Small intestine (tissue), 7 donors: ENCODE results near the gene TIGD3. TPM values are rescaled to one million over a fixed set of nuclear protein-coding genes. Genes with fewer than 3 reads are reported as not detected.

Experiments
- DNase-seq, 2 donors: peaks; one replicate each; pipeline versions ENCODE4 v3.0.0 to v3.0.0-alpha.2; 2013
- FAIRE-seq: peaks from 2 replicates; lab custom pipeline; 2012; peaks lifted over from hg19 to GRCh38; lab: Jason Lieb, UNC
- H3K27ac ChIP-seq, 3 donors: one replicate each; pipeline ENCODE4 v1.5.1; 2013; ENCODE audit warnings: low read length in 2 of 3, mild to moderate bottlenecking in 2 of 3, control low read depth in 1 of 3, inconsistent platforms in 1 of 3, low read depth in 1 of 3, moderate library complexity in 1 of 3
- H3K27me3 ChIP-seq, 3 donors: one replicate each; pipeline ENCODE4 v1.6.1; 2013; ENCODE audit warnings: low read length in 3 of 3, inconsistent platforms in 1 of 3; ENCODE audit not compliant: control insufficient read depth in 3 of 3, insufficient read depth in 3 of 3
- H3K36me3 ChIP-seq, 3 donors: one replicate each; pipeline ENCODE4 v1.6.1; 2013; ENCODE audit warnings: low read length in 3 of 3, inconsistent platforms in 1 of 3, low read depth in 1 of 3, mild to moderate bottlenecking in 1 of 3, moderate library complexity in 1 of 3; ENCODE audit not compliant: control insufficient read depth in 3 of 3, insufficient read depth in 2 of 3
- H3K4me1 ChIP-seq, 3 donors: one replicate each; pipeline ENCODE4 v1.6.1; 2013; ENCODE audit warnings: low read length in 2 of 3, inconsistent platforms in 1 of 3, low read depth in 1 of 3, mild to moderate bottlenecking in 1 of 3, moderate library complexity in 1 of 3; ENCODE audit not compliant: control insufficient read depth in 3 of 3, insufficient read depth in 2 of 3
- H3K4me3 ChIP-seq, 3 donors: one replicate each; pipeline ENCODE4 v1.5.1; 2013; ENCODE audit warnings: low read length in 3 of 3, control low read depth in 1 of 3, inconsistent platforms in 1 of 3, low read depth in 1 of 3, mild to moderate bottlenecking in 1 of 3, moderate library complexity in 1 of 3
- H3K9me3 ChIP-seq, 2 donors: one replicate each; pipeline ENCODE4 v1.6.1; 2013; ENCODE audit warnings: low read depth in 1 of 2, low read length in 1 of 2; ENCODE audit not compliant: control insufficient read depth in 2 of 2, insufficient read depth in 1 of 2
- WGBS, 3 donors: extraction: QIAGEN DNeasy Blood & Tissue Kit; methylation state at CpG; one replicate each; pipeline ENCODE4 v1.1.7; 2013; 5-methylcytosine and 5-hydroxymethylcytosine counted together
- polyA plus RNA-seq, 4 donors: library from polyadenylated mRNA; stranded (reverse) in 3 of 4; unstranded in 1 of 4; fragments of 200-250 nt in 3 of 4; fragments of 120-200 nt in 1 of 4; gene quantifications; one replicate each; pipeline versions ENCODE4 v1.2.1 to v1.2.3, GENCODE V29; 2013
- donor health status: healthy with polysubstance abuse.
- donor health status: control.
- donor health status: control.
- donor health status: Bipolar disorder and iron deficiency.
- donor health status: healthy.

TIGD3 gene
- polyA plus RNA-seq, 4 donors = 2.1 to 9.4 (median 3.8) TPM

- no peaks in the 10 kb centered on the region for H3K27me3 ChIP-seq
- H3K27ac ChIP-seq = peak overlapping the region in 2 of 3 donors; percentile 6 to 99
- no peaks in the 10 kb centered on the region for H3K9me3 ChIP-seq
- H3K36me3 ChIP-seq = peaks cover 0 to 65% (median 1%) of the 10 kb centered on the region in 3 donors
- WGBS, 3 donors = 28 to 56% (median 46%) methylated on average over 18 to 19 of the region's 19 CpGs
- FAIRE-seq = no peak
- DNase-seq = peak; percentile 71 to 85
- H3K4me3 ChIP-seq = peak overlapping the region in 1 of 3 donors; percentile 0
- peaks cover 8 to 68% (median 8%) of the 10 kb centered on the region in 3 donors for H3K4me1 ChIP-seq
Observed at GRCh38 chr11:65378208-65378927, 23.8 kb downstream of the TIGD3 start.

- H3K36me3 ChIP-seq = peaks cover 0 to 59% (median 1%) of the 10 kb centered on the region in 3 donors
- no peaks in the 10 kb centered on the region for H3K9me3 ChIP-seq
- FAIRE-seq = no peak
- H3K4me3 ChIP-seq = peak overlapping the region in 1 of 3 donors; percentile 0
- no peak for DNase-seq
- peaks cover 9 to 73% (median 9%) of the 10 kb centered on the region in 3 donors for H3K4me1 ChIP-seq
- WGBS, 3 donors = 75 to 86% (median 76%) methylated on average over 13 to 14 of the region's 14 CpGs
- peak overlapping the region; percentile 6 to 99 (median 17) for H3K27ac ChIP-seq
- H3K27me3 ChIP-seq = no peaks in the 10 kb centered on the region
Observed at GRCh38 chr11:65378928-65379638, 24.5 kb downstream of the TIGD3 start.

- Histone ChIP-seq H3K36me3 (peaks cover 0 to 56% (median 1%) of the 10 kb centered on the region in 3 donors), H3K27me3 (no peaks in the 10 kb centered on the region), H3K4me3 (no peak overlapping the region), H3K9me3 (no peaks in the 10 kb centered on the region), H3K27ac (peak overlapping the region; percentile 98 to 99 (median 99)), H3K4me1 (peaks cover 9 to 79% (median 9%) of the 10 kb centered on the region in 3 donors)
- no peak for FAIRE-seq
- WGBS, 3 donors = 75 to 87% (median 79%) methylated on average over 13 of the region's 13 CpGs
- DNase-seq = no peak
Observed at GRCh38 chr11:65379698-65380459, 25.3 kb downstream of the TIGD3 start.

GRCh38 chr11:65380460-65381119 is 26.0 kb downstream of the TIGD3 start:
- DNase-seq (peak; percentile 72 to 82), FAIRE-seq (no peak)
- H3K36me3 ChIP-seq = peaks cover 0 to 49% (median 1%) of the 10 kb centered on the region in 3 donors
- no peaks in the 10 kb centered on the region for H3K27me3 ChIP-seq
- no peaks in the 10 kb centered on the region for H3K9me3 ChIP-seq
- peak overlapping the region; percentile 98 to 99 (median 99) for H3K27ac ChIP-seq
- WGBS, 3 donors = 41 to 70% (median 50%) methylated on average over 15 to 16 of the region's 16 CpGs
- H3K4me1 ChIP-seq = peaks cover 9 to 85% (median 9%) of the 10 kb centered on the region in 3 donors
- peak overlapping the region in 2 of 3 donors; percentile 3 to 37 for H3K4me3 ChIP-seq

GRCh38 chr11:65381716-65382032 is 27.1 kb downstream of the TIGD3 start:
- 0 to 3% (median 2%) methylated on average over 6 of the region's 6 CpGs for WGBS, 3 donors
- peak overlapping the region; percentile 98 to 99 (median 99) for H3K27ac ChIP-seq
- peaks cover 0 to 39% (median 0%) of the 10 kb centered on the region in 3 donors for H3K36me3 ChIP-seq
- DNase-seq = peak in 1 of 2 donors; percentile 94
- H3K4me3 ChIP-seq = peak overlapping the region; percentile 26 to 37 (median 37)
- H3K9me3 ChIP-seq = no peaks in the 10 kb centered on the region
- H3K27me3 ChIP-seq = no peaks in the 10 kb centered on the region
- FAIRE-seq = no peak
- peaks cover 9 to 89% (median 12%) of the 10 kb centered on the region in 3 donors for H3K4me1 ChIP-seq

GRCh38 chr11:65382033-65382803 is 27.7 kb downstream of the TIGD3 start, which contains the start of gene SLC25A45:
Gene SLC25A45, minus strand, starts transcription at chr11:65382646. Its CDS starts 695 bp downstream, at chr11:65381951.
- H3K4me3 ChIP-seq = peak within 1 kb of the TSS; percentile 26 to 37 (median 37)
- 0% methylated on average over 19 to 27 of the region's 27 CpGs for WGBS, 3 donors
- H3K36me3 ChIP-seq = peaks cover 0 to 34% (median 0%) of the 10 kb centered on the region in 3 donors
- H3K4me1 ChIP-seq = peaks cover 9 to 84% (median 12%) of the 10 kb centered on the region in 3 donors
- no peaks in the 10 kb centered on the region for H3K9me3 ChIP-seq
- DNase-seq (peak; percentile 97), FAIRE-seq (no peak)
- H3K27me3 ChIP-seq = no peaks in the 10 kb centered on the region
- peak within 1 kb of the TSS; percentile 98 to 99 (median 99) for H3K27ac ChIP-seq

- peak in 1 of 2 donors; percentile 91 for DNase-seq
- Histone ChIP-seq H3K4me3 (peak overlapping the region; percentile 20 to 37 (median 37)), H3K27ac (peak overlapping the region; percentile 98 to 99 (median 99)), H3K9me3 (no peaks in the 10 kb centered on the region), H3K27me3 (no peaks in the 10 kb centered on the region), H3K36me3 (peaks cover 0 to 27% (median 0%) of the 10 kb centered on the region in 3 donors), H3K4me1 (peaks cover 9 to 80% (median 12%) of the 10 kb centered on the region in 3 donors)
- 4 to 12% (median 10%) methylated on average over 12 of the region's 12 CpGs for WGBS, 3 donors
- FAIRE-seq = no peak
Observed at GRCh38 chr11:65382804-65383368, 28.3 kb downstream of the TIGD3 start.
